SK-N-SH (cell line): ENCODE results near the gene SLC35B4. TPM values are rescaled to one million over a fixed set of nuclear protein-coding genes. Genes with fewer than 3 reads are reported as not detected.

ENCODE experiments used
- CTCF ChIA-PET: fragments of 300-600, 350-600 bp; formaldehyde crosslinking; extraction: SDS; loops from one replicate; lab custom pipeline; 2021; lab: Yijun Ruan, JAX
- POLR2A ChIA-PET: fragments of 350-600 bp; sonication (Branson Sonifier 250); formaldehyde crosslinking; extraction: SDS; loops from one replicate; lab custom pipeline; 2020; ENCODE audit warnings: antibody characterized with exemption, inconsistent platforms; lab: Yijun Ruan, JAX
- DNase-seq: peaks from one replicate; pipeline ENCODE4 v3.0.0; 2012
- H2AFZ ChIP-seq: fragments of 200-600 bp; sonication (generic); 2 replicates; pipeline ENCODE4 v1.8.1; 2016; ENCODE audit warnings: antibody characterized with exemption, mild to moderate bottlenecking, low read depth
- H3F3A ChIP-seq: fragments of 200-600 bp; sonication (generic); replicated peaks from 2 replicates; pipeline ENCODE3; 2016; ENCODE audit warnings: antibody characterized with exemption, mild to moderate bottlenecking; ENCODE audit not compliant: insufficient read depth
- H3K27ac ChIP-seq, 2 experiments: fragments of 200-500 bp in 1 of 2; fragments of 200-600 bp in 1 of 2; sonication (Bioruptor generic) in 1 of 2; sonication (generic), shearing (Covaris generic) in 1 of 2; 2 replicates each; pipeline versions ENCODE4 v1.5.1 to v1.6.1; 2014 to 2016; ENCODE audit warnings: low read depth in 2 of 2, inconsistent platforms in 1 of 2, low read length in 1 of 2, mild to moderate bottlenecking in 1 of 2, mixed read lengths in 1 of 2
- H3K27me3 ChIP-seq: fragments of 200-600 bp; sonication (generic), shearing (Covaris generic); 2 replicates; pipeline ENCODE4 v1.6.1; 2016; ENCODE audit warnings: mixed run types; ENCODE audit not compliant: insufficient read depth
- H3K36me3 ChIP-seq, 2 experiments: fragments of 200-500 bp in 1 of 2; fragments of 200-600 bp in 1 of 2; sonication (Bioruptor generic) in 1 of 2; sonication (generic) in 1 of 2; replicated peaks in 1 of 2; 2 replicates each; pipeline versions ENCODE3 to v1.5.1; 2014 to 2016; ENCODE audit warnings: low read length in 1 of 2, mild to moderate bottlenecking in 1 of 2; ENCODE audit not compliant: insufficient read depth in 2 of 2, control insufficient read depth in 1 of 2
- H3K4me1 ChIP-seq, 2 experiments: fragments of 200-500 bp in 1 of 2; fragments of 200-600 bp in 1 of 2; sonication (Bioruptor generic) in 1 of 2; sonication (generic), shearing (Covaris generic) in 1 of 2; 2 replicates each; pipeline versions ENCODE4 v1.5.1 to v1.6.1; 2014 to 2016; ENCODE audit warnings: low read depth in 1 of 2, low read length in 1 of 2, mixed run types in 1 of 2; ENCODE audit not compliant: insufficient read depth in 2 of 2, control insufficient read depth in 1 of 2
- H3K4me2 ChIP-seq: fragments of 200-600 bp; sonication (generic), shearing (Covaris generic); 2 replicates; pipeline ENCODE4 v1.6.1; 2017; ENCODE audit warnings: mixed run types
- H3K4me3 ChIP-seq, 2 experiments: fragments of 200-500 bp in 1 of 2; fragments of 200-600 bp in 1 of 2; sonication (Bioruptor generic) in 1 of 2; sonication (generic), shearing (Covaris generic) in 1 of 2; 2 replicates each; pipeline versions ENCODE4 v1.5.1 to v1.8.1; 2014 to 2016; ENCODE audit warnings: low read depth in 2 of 2, inconsistent platforms in 1 of 2, low read length in 1 of 2, mild to moderate bottlenecking in 1 of 2, mixed read lengths in 1 of 2, moderate library complexity in 1 of 2
- H3K79me2 ChIP-seq: fragments of 200-600 bp; sonication (generic); 2 replicates; pipeline ENCODE4 v1.8.1; 2017; ENCODE audit warnings: mild to moderate bottlenecking; ENCODE audit not compliant: insufficient read depth
- H3K9ac ChIP-seq: fragments of 200-600 bp; sonication (generic); 2 replicates; pipeline ENCODE4 v1.6.1; 2017; ENCODE audit warnings: mixed run types
- H3K9me2 ChIP-seq: fragments of 200-600 bp; sonication (generic); 2 replicates; pipeline ENCODE4 v1.6.1; 2017; ENCODE audit warnings: mixed run types
- H3K9me3 ChIP-seq: fragments of 200-600 bp; sonication (generic); 2 replicates; pipeline ENCODE4 v1.6.1; 2017; ENCODE audit warnings: mixed run types, mild to moderate bottlenecking, moderate library complexity
- H4K20me1 ChIP-seq: fragments of 200-600 bp; sonication (generic); 2 replicates; pipeline ENCODE4 v1.6.1; 2017; ENCODE audit warnings: mild to moderate bottlenecking, mixed run types; ENCODE audit not compliant: insufficient read depth
- CTCF ChIP-seq: fragments of 200-600 bp; sonication (generic); IDR thresholded peaks from 2 replicates; pipeline ENCODE4 v1.6.1; 2017; ENCODE audit warnings: antibody characterized with exemption, mild to moderate bottlenecking, moderate library complexity
- EP300 ChIP-seq, 2 experiments: IDR thresholded peaks; 2 replicates each; pipeline versions ENCODE4 v1.4.0 to v1.6.1; 2012; ENCODE audit warnings: borderline replicate concordance in 1 of 2, low read depth in 1 of 2, low read length in 1 of 2
- EZH2phosphoT487 ChIP-seq: fragments of 200-600 bp; sonication (generic); IDR thresholded peaks from 2 replicates; pipeline ENCODE4 v1.6.1; 2017; ENCODE audit warnings: low read depth, mixed run types, mild to moderate bottlenecking, antibody characterized with exemption, moderate library complexity, borderline replicate concordance
- FOXJ3 ChIP-seq: sonication (generic); formaldehyde crosslinking; IDR thresholded peaks from 2 replicates; pipeline ENCODE4 v1.5.1; 2020; ENCODE audit warnings: mild to moderate bottlenecking, missing genetic modification reagents
- FOXM1 ChIP-seq: IDR thresholded peaks from 2 replicates; pipeline ENCODE4 v1.4.0; 2012; ENCODE audit warnings: low read depth, mild to moderate bottlenecking
- GABPA ChIP-seq: IDR thresholded peaks from 2 replicates; pipeline ENCODE4 v1.4.0; 2012; ENCODE audit warnings: low read depth, mild to moderate bottlenecking
- GATA2 ChIP-seq: sonication (generic); formaldehyde crosslinking; IDR thresholded peaks from 2 replicates; pipeline ENCODE4 v1.5.0; 2020; ENCODE audit warnings: mild to moderate bottlenecking, missing genetic modification reagents
- JUND ChIP-seq: IDR thresholded peaks from 2 replicates; pipeline ENCODE4 v1.4.0; 2012
- MAX ChIP-seq: IDR thresholded peaks from 2 replicates; pipeline ENCODE4 v1.4.0; 2012; ENCODE audit warnings: low read depth
- NFIC ChIP-seq: IDR thresholded peaks from 2 replicates; pipeline ENCODE4 v1.4.0; 2012; ENCODE audit warnings: borderline replicate concordance
- NRF1 ChIP-seq: IDR thresholded peaks from 2 replicates; pipeline ENCODE4 v1.6.1; 2012; ENCODE audit warnings: low read depth, mild to moderate bottlenecking, low read length
- POLR2AphosphoS5 ChIP-seq: IDR thresholded peaks from 2 replicates; pipeline ENCODE4 v1.6.1; 2012; ENCODE audit warnings: low read depth, low read length
- RAD21 ChIP-seq: IDR thresholded peaks from 2 replicates; pipeline ENCODE4 v1.6.1; 2012; ENCODE audit warnings: mild to moderate bottlenecking, low read length
- RCOR1 ChIP-seq: fragments of 150-350 bp; IDR thresholded peaks from 2 replicates; pipeline ENCODE4 v1.6.1; 2017; ENCODE audit warnings: antibody characterized with exemption, low read length
- RFX5 ChIP-seq: IDR thresholded peaks from 2 replicates; pipeline ENCODE4 v1.6.1; 2012; ENCODE audit warnings: mild to moderate bottlenecking, improper control_type of control experiment, low read length
- SIN3A ChIP-seq: IDR thresholded peaks from 2 replicates; pipeline ENCODE4 v1.6.1; 2012; ENCODE audit warnings: low read depth, mild to moderate bottlenecking, low read length, moderate library complexity, borderline replicate concordance
- TAF1 ChIP-seq: IDR thresholded peaks from 2 replicates; pipeline ENCODE4 v1.6.1; 2012; ENCODE audit warnings: low read depth, mild to moderate bottlenecking, low read length, moderate library complexity, borderline replicate concordance
- TCF12 ChIP-seq: IDR thresholded peaks from 2 replicates; pipeline ENCODE4 v1.4.0; 2012
- TEAD4 ChIP-seq: IDR thresholded peaks from 2 replicates; pipeline ENCODE4 v1.4.0; 2012; ENCODE audit warnings: mild to moderate bottlenecking, borderline replicate concordance; ENCODE audit not compliant: insufficient read depth
- USF2 ChIP-seq: fragments of 150-350 bp; IDR thresholded peaks from 2 replicates; pipeline ENCODE4 v1.6.1; 2017; ENCODE audit warnings: antibody characterized with exemption, low read length, low read depth, borderline replicate concordance
- YY1 ChIP-seq: IDR thresholded peaks from 2 replicates; pipeline ENCODE4 v1.4.0; 2012; ENCODE audit warnings: low read depth, mild to moderate bottlenecking
- ZBTB33 ChIP-seq: IDR thresholded peaks from 2 replicates; pipeline ENCODE4 v1.4.0; 2012; ENCODE audit warnings: low read depth, borderline replicate concordance
- WGBS: methylation state at CpG from one replicate; pipeline ENCODE4 v1.1.6; 2017; ENCODE audit warnings: low lambda C conversion rate; 5-methylcytosine and 5-hydroxymethylcytosine counted together
- polyA plus RNA-seq, 3 experiments: library from polyadenylated mRNA; depleted of rRNA; stranded (reverse); fragments of >200 nt; gene quantifications; 2 replicates each; pipeline ENCODE4 v1.2.3, GENCODE V29; 2012

SLC35B4 gene
- polyA plus RNA-seq, 1 of the 3 experiments (the other 2 are of a cell fraction): 19.3 TPM

GRCh38 chr7:134301592-134301991 lies 15.1 kb downstream of the SLC35B4 start:
- Histone ChIP-seq H3K27me3 (no peaks in the 10 kb centered on the region), H4K20me1 (no peaks in the 10 kb centered on the region)
- TF ChIP-seq JUND: no peak
- TF ChIP-seq TAF1: no peak
- TF ChIP-seq RFX5: no peak
- no peak for TF ChIP-seq YY1
- TF ChIP-seq POLR2AphosphoS5: no peak
- no peak for TF ChIP-seq CTCF
- no peak for TF ChIP-seq GABPA
- TF ChIP-seq FOXM1: no peak
- TF ChIP-seq, all 33 proteins: peak for 0
- ChIA-PET POLR2A (no interaction called here), CTCF (interaction anchor here (1.3 kb wide), 1 partner anchor 12 kb away, joined by 4 read pairs; no protein-coding TSS in a partner anchor)
- Histone ChIP-seq H2AFZ (no peak overlapping the region), H3K9me2 (no peaks in the 10 kb centered on the region), H3K4me1 (peaks cover 0 to 6% of the 10 kb centered on the region in 2 experiments; a peak in 2 of 4 replicates), H3K9me3 (no peaks in the 10 kb centered on the region), H3K79me2 (no peaks in the 10 kb centered on the region), H3K9ac (no peak overlapping the region), H3K4me3 (no peak overlapping the region), H3F3A (no peaks in the 10 kb centered on the region), H3K27ac (no peak overlapping the region), H3K36me3 (peaks cover 76 to 85% of the 10 kb centered on the region in 2 experiments), H3K4me2 (no peak overlapping the region)
- WGBS: 93% methylated on average over 3 of the region's 3 CpGs
- no peak for DNase-seq

GRCh38 chr7:134300988-134301387 lies 15.7 kb downstream of the SLC35B4 start:
- Histone ChIP-seq H3K9me3 (no peaks in the 10 kb centered on the region), H3K9ac (no peak overlapping the region), H3K4me3 (no peak overlapping the region), H3K36me3 (peaks cover 77 to 85% of the 10 kb centered on the region in 2 experiments), H3F3A (no peaks in the 10 kb centered on the region), H3K27me3 (no peaks in the 10 kb centered on the region), H3K4me2 (no peak overlapping the region), H3K4me1 (peaks cover 0 to 6% of the 10 kb centered on the region in 2 experiments; a peak in 2 of 4 replicates), H3K79me2 (no peaks in the 10 kb centered on the region), H3K27ac (no peak overlapping the region), H4K20me1 (no peaks in the 10 kb centered on the region), H3K9me2 (no peaks in the 10 kb centered on the region), H2AFZ (no peak overlapping the region)
- 89% methylated on average over 2 of the region's 2 CpGs for WGBS
- TF ChIP-seq ZBTB33 (no peak), MAX (no peak), RCOR1 (no peak), RAD21 (no peak), TCF12 (no peak), FOXJ3 (CRISPR knock-in tag) (no peak), TEAD4 (no peak), GABPA (no peak), RFX5 (no peak), USF2 (no peak), EZH2phosphoT487 (no peak), NFIC (no peak), NRF1 (no peak), EP300 (IDR thresholded peaks at IDR 0.05; ENCODE audit: borderline replicate concordance in 1 of 2, low read depth in 1 of 2, low read length in 1 of 2) (no peak), GATA2 (no peak), FOXM1 (no peak), JUND (no peak), SIN3A (no peak)
- POLR2A ChIA-PET: no interaction called here
- CTCF ChIA-PET: interaction anchor here (1.3 to 1.5 kb wide), 2 partner anchors 13 to 160 kb away, joined by 3 to 4 read pairs; no protein-coding TSS in a partner anchor
- no peak for DNase-seq
